Erythroblast (primary cell): Measurements from ENCODE around the gene CTRB1.

Experiments used
- GATA1 ChIP-seq: IDR thresholded peaks from 2 replicates; pipeline ENCODE4 v1.6.1; 2011; ENCODE audit warnings: low read depth, mild to moderate bottlenecking, control low read depth, low read length, moderate library complexity
- POLR2A ChIP-seq: IDR thresholded peaks from 2 replicates; pipeline ENCODE4 v1.6.1; 2011; ENCODE audit warnings: mild to moderate bottlenecking, low read length

- TF ChIP-seq POLR2A (no peak), GATA1 (no peak)
These were observed 29.4 kb downstream of the CTRB1 start for GRCh38 chr16:75248142-75248535.
